Calu3 (cell line): ENCODE measurements around the gene ANXA3. TPM values are rescaled to one million over a fixed set of nuclear protein-coding genes. Genes with fewer than 3 reads are reported as not detected.

Experiments used
- BruUV-seq: library from RNA; stranded (reverse); fragments of 400-500 nt; replicated peaks from 2 replicates; lab custom pipeline; 2021; lab: Mats Ljungman, UMichigan
- CTCF ChIA-PET: fragments of 300-600 bp; sonication (Branson Sonifier 250); formaldehyde crosslinking; loops from one replicate; lab custom pipeline; 2022; ENCODE audit warnings: antibody characterized with exemption; lab: Charles Lee
- DNase-seq: peaks from one replicate; pipeline ENCODE4 v3.0.0; 2022
- H3K27ac Mint-ChIP-seq: one replicate; pipeline ENCODE4 v1.8.0; 2022; ENCODE audit warnings: mixed read lengths; ENCODE audit not compliant: unreplicated experiment
- H3K27me3 Mint-ChIP-seq: one replicate; pipeline ENCODE4 v1.8.0; 2022; ENCODE audit warnings: mixed read lengths; ENCODE audit not compliant: unreplicated experiment
- H3K36me3 Mint-ChIP-seq: one replicate; pipeline ENCODE4 v1.8.0; 2022; ENCODE audit warnings: mild to moderate bottlenecking, moderate library complexity, mixed read lengths; ENCODE audit not compliant: insufficient read depth, unreplicated experiment
- H3K4me1 Mint-ChIP-seq: one replicate; pipeline ENCODE4 v1.8.0; 2022; ENCODE audit warnings: mild to moderate bottlenecking, low read depth, mixed read lengths; ENCODE audit not compliant: unreplicated experiment
- H3K4me3 Mint-ChIP-seq: one replicate; pipeline ENCODE4 v1.8.0; 2022; ENCODE audit warnings: mild to moderate bottlenecking, low read depth, moderate library complexity, mixed read lengths; ENCODE audit not compliant: unreplicated experiment
- H3K9me3 Mint-ChIP-seq: one replicate; pipeline ENCODE4 v1.8.0; 2022; ENCODE audit warnings: low read depth, mixed read lengths; ENCODE audit not compliant: unreplicated experiment
- intact Hi-C: fragments of 100-400 bp; cut with micrococcal nuclease; formaldehyde crosslinking; loops from one replicate; pipeline ENCODE4 v1.10.0; 2022; ENCODE audit not compliant: unreplicated experiment
- total RNA-seq: library from RNA; stranded (reverse); gene quantifications from 2 replicates; pipeline ENCODE4 v1.2.3, GENCODE V29; 2022
- TF ChIP-seq, protein P1 (sequence below): fragments of 200-600 bp; IDR thresholded peaks from one replicate; pipeline ENCODE4 v1.8.0; 2022; ENCODE audit warnings: antibody characterized with exemption; ENCODE audit not compliant: unreplicated experiment

The ANXA3 gene
- total RNA-seq, 1 experiment from 2014 or later: 188 TPM

DNA sequence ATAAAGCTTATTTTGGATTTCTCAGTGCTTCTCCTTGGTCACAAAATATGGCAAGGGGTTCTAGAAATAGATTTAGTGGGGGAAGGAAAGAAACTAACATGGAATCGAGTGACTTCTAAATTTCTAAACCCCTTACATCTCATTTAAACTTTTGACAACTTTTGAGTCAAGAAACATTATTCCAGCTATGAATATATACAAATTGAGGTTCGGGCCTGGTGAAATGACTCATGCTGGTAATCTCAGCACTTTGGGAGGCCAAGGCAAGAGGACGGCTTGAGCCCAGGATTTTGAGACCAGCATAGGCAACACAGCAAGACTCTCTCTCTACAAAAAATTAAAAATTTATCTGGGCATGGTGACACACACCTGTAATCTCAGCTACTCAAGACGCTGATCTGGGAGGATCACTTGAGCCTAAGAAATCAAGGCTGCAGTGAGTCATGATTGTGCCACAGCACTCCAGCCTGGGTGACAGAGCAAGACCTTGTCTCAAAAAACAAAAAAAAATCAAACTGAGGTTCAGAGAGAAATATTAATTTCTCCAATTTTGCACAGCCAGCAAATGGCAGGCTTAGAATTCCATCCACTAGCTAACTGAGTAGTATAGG, 99.8 kb downstream of the ANXA3 start:
- peaks cover 18% of the 10 kb centered on the region for H3K4me1 Mint-ChIP-seq
- H3K4me3 Mint-ChIP-seq: no peak overlapping the region
- no peaks in the 10 kb centered on the region for H3K9me3 Mint-ChIP-seq
- intact Hi-C loops: no loop called here
- H3K27ac Mint-ChIP-seq: no peak overlapping the region
- CTCF ChIA-PET: interaction anchor here (0.8 kb wide), 1 partner anchor 10 kb away, joined by 3 read pairs; no protein-coding TSS in a partner anchor
- H3K36me3 Mint-ChIP-seq: no peaks in the 10 kb centered on the region
- DNase-seq: no peak
- BruUV-seq: no TSS peak
- H3K27me3 Mint-ChIP-seq: no peaks in the 10 kb centered on the region
- TF ChIP-seq, protein P1, sequence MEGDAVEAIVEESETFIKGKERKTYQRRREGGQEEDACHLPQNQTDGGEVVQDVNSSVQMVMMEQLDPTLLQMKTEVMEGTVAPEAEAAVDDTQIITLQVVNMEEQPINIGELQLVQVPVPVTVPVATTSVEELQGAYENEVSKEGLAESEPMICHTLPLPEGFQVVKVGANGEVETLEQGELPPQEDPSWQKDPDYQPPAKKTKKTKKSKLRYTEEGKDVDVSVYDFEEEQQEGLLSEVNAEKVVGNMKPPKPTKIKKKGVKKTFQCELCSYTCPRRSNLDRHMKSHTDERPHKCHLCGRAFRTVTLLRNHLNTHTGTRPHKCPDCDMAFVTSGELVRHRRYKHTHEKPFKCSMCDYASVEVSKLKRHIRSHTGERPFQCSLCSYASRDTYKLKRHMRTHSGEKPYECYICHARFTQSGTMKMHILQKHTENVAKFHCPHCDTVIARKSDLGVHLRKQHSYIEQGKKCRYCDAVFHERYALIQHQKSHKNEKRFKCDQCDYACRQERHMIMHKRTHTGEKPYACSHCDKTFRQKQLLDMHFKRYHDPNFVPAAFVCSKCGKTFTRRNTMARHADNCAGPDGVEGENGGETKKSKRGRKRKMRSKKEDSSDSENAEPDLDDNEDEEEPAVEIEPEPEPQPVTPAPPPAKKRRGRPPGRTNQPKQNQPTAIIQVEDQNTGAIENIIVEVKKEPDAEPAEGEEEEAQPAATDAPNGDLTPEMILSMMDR: no peak

DNA sequence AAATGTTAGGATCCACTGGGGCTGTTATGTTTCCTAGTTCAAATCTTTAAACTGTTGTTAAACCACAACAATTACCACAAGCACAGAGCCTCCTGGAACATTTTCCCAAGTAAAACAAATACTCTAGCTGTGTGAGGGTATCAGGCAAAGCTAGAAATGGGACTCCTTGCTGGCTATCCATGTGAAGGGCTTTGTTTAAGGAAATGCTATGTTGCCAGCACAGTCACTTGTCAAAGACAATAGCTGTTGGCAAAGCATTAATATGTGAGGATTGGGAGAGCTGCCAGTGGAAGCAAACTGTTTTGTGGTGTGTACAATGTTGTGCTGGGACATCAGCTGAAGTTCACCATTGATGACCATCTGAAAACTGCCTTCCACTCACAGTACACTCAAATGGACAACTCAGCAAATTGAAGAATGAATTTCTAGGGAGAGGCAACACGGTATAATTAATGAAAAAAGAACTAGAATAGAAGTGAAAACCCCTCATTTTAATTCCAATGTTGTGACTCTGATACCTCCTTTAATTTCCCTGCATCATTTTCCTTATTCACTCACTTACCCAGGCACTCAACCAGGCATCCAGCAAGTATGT, 100.8 kb downstream of the ANXA3 start:
- no peak overlapping the region for H3K27ac Mint-ChIP-seq
- CTCF ChIA-PET: interaction anchor here (0.6 to 0.8 kb wide), 2 partner anchors 9 to 84 kb away, joined by 3 read pairs; no protein-coding TSS in a partner anchor
- H3K36me3 Mint-ChIP-seq: no peaks in the 10 kb centered on the region
- TF ChIP-seq, protein P1: no peak
- no TSS peak for BruUV-seq
- H3K4me3 Mint-ChIP-seq: no peak overlapping the region
- peaks cover 15% of the 10 kb centered on the region for H3K4me1 Mint-ChIP-seq
- no peaks in the 10 kb centered on the region for H3K27me3 Mint-ChIP-seq
- intact Hi-C loops: no loop called here
- H3K9me3 Mint-ChIP-seq: no peaks in the 10 kb centered on the region
- no peak for DNase-seq

DNA sequence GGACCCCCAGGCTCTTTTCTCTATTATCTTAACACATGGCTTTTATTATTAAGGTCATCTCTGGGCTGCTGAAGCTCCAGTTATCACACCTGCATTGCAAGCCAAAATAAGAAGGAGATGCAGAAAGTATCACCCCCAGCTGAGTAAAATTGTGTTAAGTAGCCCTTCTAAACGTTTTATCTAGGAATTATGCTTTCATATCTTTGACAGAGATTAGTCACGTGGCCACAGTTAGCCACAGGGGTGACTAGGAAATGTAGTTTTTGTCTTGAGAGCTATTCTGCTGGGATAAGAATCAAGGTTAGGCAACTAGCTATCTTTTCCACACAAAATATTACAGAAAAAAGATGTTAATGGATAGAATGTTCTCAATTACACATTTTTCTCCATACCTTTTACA, 102.1 kb downstream of the ANXA3 start:
- Mint-ChIP-seq H3K36me3 (no peaks in the 10 kb centered on the region), H3K27ac (no peak overlapping the region), H3K9me3 (no peaks in the 10 kb centered on the region), H3K27me3 (no peaks in the 10 kb centered on the region), H3K4me1 (peaks cover 15% of the 10 kb centered on the region), H3K4me3 (no peak overlapping the region)
- no TSS peak for BruUV-seq
- TF ChIP-seq, protein P1: no peak
- DNase-seq: no peak
- intact Hi-C loops: no loop called here
- CTCF ChIA-PET: interaction anchor here (0.7 kb wide), 2 partner anchors 545 to 1582 kb away, joined by 3 to 5 read pairs; no protein-coding TSS in a partner anchor

DNA sequence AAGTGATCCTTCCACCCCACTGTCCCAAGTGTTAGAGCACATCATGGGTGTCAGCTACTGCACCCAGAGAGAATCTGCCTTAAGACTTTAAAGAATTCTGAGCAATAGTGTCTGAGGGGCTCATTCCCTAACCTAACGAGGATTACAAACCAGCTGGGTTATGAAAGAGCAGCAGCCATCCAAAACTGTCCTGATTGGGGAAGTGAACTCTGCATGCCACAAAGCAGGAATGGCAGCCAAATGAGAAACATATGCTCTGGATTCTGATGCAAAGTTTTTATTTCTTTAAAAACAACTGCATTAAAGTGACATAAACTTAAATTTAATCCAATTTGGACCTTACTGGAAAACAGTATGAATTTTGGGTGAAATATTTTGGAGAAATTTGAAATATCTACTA, 103.2 kb downstream of the ANXA3 start:
- H3K9me3 Mint-ChIP-seq: no peaks in the 10 kb centered on the region
- H3K4me3 Mint-ChIP-seq: no peak overlapping the region
- CTCF ChIA-PET: no interaction called here
- H3K27me3 Mint-ChIP-seq: no peaks in the 10 kb centered on the region
- H3K36me3 Mint-ChIP-seq: no peaks in the 10 kb centered on the region
- H3K27ac Mint-ChIP-seq: no peak overlapping the region
- H3K4me1 Mint-ChIP-seq: peaks cover 12% of the 10 kb centered on the region
- TF ChIP-seq, protein P1: no peak
- BruUV-seq: no TSS peak
- DNase-seq: no peak
- intact Hi-C loops: no loop called here
